NCI-H226 (cell line): Measurements from ENCODE around the gene PALM2AKAP2.

Experiments used
- DNase-seq: peaks from one replicate; pipeline ENCODE4 v3.0.0-alpha.2; 2015

The PALM2AKAP2 gene

GRCh38 chr9:109775516-109775915 is 4.5 kb upstream of the PALM2AKAP2 start:
- no peak for DNase-seq

- peak; percentile 42 for DNase-seq
Observed at GRCh38 chr9:109776391-109776790, 3.6 kb upstream of the PALM2AKAP2 start.

GRCh38 chr9:109780453-109781033 is 545 bp downstream of the PALM2AKAP2 start:
- no peak for DNase-seq

- DNase-seq: no peak
Observed at GRCh38 chr9:109781086-109781485, 1.1 kb downstream of the PALM2AKAP2 start.

GRCh38 chr9:109781541-109782197 is 1.7 kb downstream of the PALM2AKAP2 start:
- DNase-seq: no peak

- DNase-seq: no peak
Observed at GRCh38 chr9:109787735-109788134, 7.7 kb downstream of the PALM2AKAP2 start.

GRCh38 chr9:109789556-109789955 is 9.6 kb downstream of the PALM2AKAP2 start:
- DNase-seq: no peak

- DNase-seq: no peak
Observed at GRCh38 chr9:109789971-109790370, 10.0 kb downstream of the PALM2AKAP2 start.

GRCh38 chr9:109791003-109791677 is 11.1 kb downstream of the PALM2AKAP2 start:
- no peak for DNase-seq

GRCh38 chr9:109791747-109792146 is 11.7 kb downstream of the PALM2AKAP2 start:
- no peak for DNase-seq

- peak; percentile 80 for DNase-seq
Observed at GRCh38 chr9:109792951-109793546, 13.1 kb downstream of the PALM2AKAP2 start.

- DNase-seq: no peak
Observed at GRCh38 chr9:109793921-109794320, 13.9 kb downstream of the PALM2AKAP2 start.

- DNase-seq: no peak
Observed at GRCh38 chr9:109794361-109795012, 14.5 kb downstream of the PALM2AKAP2 start.

- DNase-seq: no peak
Observed at GRCh38 chr9:109795613-109796012, 15.6 kb downstream of the PALM2AKAP2 start.

- no peak for DNase-seq
Observed at GRCh38 chr9:109796078-109796477, 16.1 kb downstream of the PALM2AKAP2 start.

GRCh38 chr9:109797006-109797405 is 17.0 kb downstream of the PALM2AKAP2 start:
- DNase-seq: no peak

- no peak for DNase-seq
Observed at GRCh38 chr9:109797509-109797908, 17.5 kb downstream of the PALM2AKAP2 start.

GRCh38 chr9:109799141-109799540 is 19.1 kb downstream of the PALM2AKAP2 start:
- DNase-seq: no peak

GRCh38 chr9:109799792-109800191 is 19.8 kb downstream of the PALM2AKAP2 start:
- no peak for DNase-seq

GRCh38 chr9:109801484-109801883 is 21.5 kb downstream of the PALM2AKAP2 start:
- DNase-seq: no peak

- DNase-seq: no peak
Observed at GRCh38 chr9:109802491-109802890, 22.5 kb downstream of the PALM2AKAP2 start.

GRCh38 chr9:109805050-109805449 is 25.1 kb downstream of the PALM2AKAP2 start:
- no peak for DNase-seq

GRCh38 chr9:109806506-109807115 is 26.6 kb downstream of the PALM2AKAP2 start:
- DNase-seq: peak; percentile 59
